Umbilical cord (tissue), 2 donors: Measurements from ENCODE around the gene SLC26A5. TPM values are rescaled to one million over a fixed set of nuclear protein-coding genes. Genes with fewer than 3 reads are reported as not detected.

Experiments used
- DNase-seq: peaks from one replicate; pipeline ENCODE4 v3.0.0-alpha.2; 2015; ENCODE audit warnings: low spot score
- total RNA-seq: library from RNA; depleted of rRNA; stranded (reverse); fragments of >200 nt; gene quantifications from one replicate; pipeline ENCODE4 v1.2.3, GENCODE V29; 2014; ENCODE audit warnings: low replicate concordance; ENCODE audit not compliant: insufficient read depth

The SLC26A5 gene
- total RNA-seq, 1 donor from 2014 or later = not detected

GRCh38 chr7:103347507-103348267 lies 98.3 kb downstream of the SLC26A5 start, which contains the start of gene PSMC2:
PSMC2 (plus strand) TSS chr7:103347643; CDS start chr7:103347712, 69 bp downstream.
- peak; percentile 95 for DNase-seq

- DNase-seq = no peak
Observed at GRCh38 chr7:103346396-103346795, 99.6 kb downstream of the SLC26A5 start.

GRCh38 chr7:103344453-103345149 lies 101.4 kb downstream of the SLC26A5 start, which contains the start of gene DNAJC2:
DNAJC2 (minus strand) TSS chr7:103344767; CDS start chr7:103344622, 145 bp downstream.
- DNase-seq = peak; percentile 95

GRCh38 chr7:103343758-103344452 lies 102.1 kb downstream of the SLC26A5 start:
- DNase-seq = peak; percentile 34

- no peak for DNase-seq
Observed at GRCh38 chr7:103343332-103343731, 102.7 kb downstream of the SLC26A5 start.

- DNase-seq = no peak
Observed at GRCh38 chr7:103341466-103341865, 104.5 kb downstream of the SLC26A5 start.

GRCh38 chr7:103338864-103339263 lies 107.1 kb downstream of the SLC26A5 start:
- DNase-seq = no peak

- no peak for DNase-seq
Observed at GRCh38 chr7:103336761-103337160, 109.2 kb downstream of the SLC26A5 start.

- DNase-seq = no peak
Observed at GRCh38 chr7:103325744-103326143, 120.3 kb downstream of the SLC26A5 start.

Other genes starting within 250 kb of the SLC26A5 start
- 38.0 TPM for gene PMPCB, start 148.8 kb downstream of the SLC26A5 start, total RNA-seq
- gene DNAJC2, start 101.4 kb downstream of the SLC26A5 start, total RNA-seq = 15.6 TPM
- 60.9 TPM for gene PSMC2, start 98.6 kb downstream of the SLC26A5 start, total RNA-seq